NT2/D1 (cell line): Measurements from ENCODE around the gene MEF2B.

Source experiments
- DNase-seq: peaks from one replicate; pipeline ENCODE4 v3.0.0-alpha.2; 2011; ENCODE audit warnings: low read depth, low spot score
- H3K27me3 ChIP-seq: 2 replicates; pipeline ENCODE4 v1.6.0; 2011; ENCODE audit warnings: mild to moderate bottlenecking; ENCODE audit not compliant: insufficient read length, insufficient read depth
- H3K36me3 ChIP-seq: 2 replicates; pipeline ENCODE4 v1.6.1; 2011; ENCODE audit warnings: mild to moderate bottlenecking, low read length, mixed read lengths; ENCODE audit not compliant: insufficient read depth, insufficient read length
- H3K4me1 ChIP-seq: 2 replicates; pipeline ENCODE4 v1.5.1; 2011; ENCODE audit not compliant: insufficient read depth, insufficient read length
- H3K4me3 ChIP-seq: 2 replicates; pipeline ENCODE4 v1.5.1; 2011; ENCODE audit warnings: low read depth; ENCODE audit not compliant: insufficient read length
- H3K9ac ChIP-seq: 2 replicates; pipeline ENCODE4 v1.6.0; 2011; ENCODE audit warnings: low read depth; ENCODE audit not compliant: insufficient read length
- H3K9me3 ChIP-seq: 2 replicates; pipeline ENCODE4 v1.5.1; 2011; ENCODE audit warnings: mild to moderate bottlenecking, low read length; ENCODE audit not compliant: insufficient read depth
- SUZ12 ChIP-seq: IDR thresholded peaks from 2 replicates; pipeline ENCODE4 v1.6.1; 2011; ENCODE audit not compliant: insufficient read length, insufficient read depth; ENCODE audit errors: extremely low read depth
- YY1 ChIP-seq: IDR thresholded peaks from 2 replicates; pipeline ENCODE4 v1.6.1; 2011; ENCODE audit not compliant: insufficient read length, insufficient read depth
- ZNF274 ChIP-seq: IDR thresholded peaks from 2 replicates; pipeline ENCODE4 v1.6.1; 2011; ENCODE audit warnings: mild to moderate bottlenecking, low read depth, low read length

MEF2B gene

DNA sequence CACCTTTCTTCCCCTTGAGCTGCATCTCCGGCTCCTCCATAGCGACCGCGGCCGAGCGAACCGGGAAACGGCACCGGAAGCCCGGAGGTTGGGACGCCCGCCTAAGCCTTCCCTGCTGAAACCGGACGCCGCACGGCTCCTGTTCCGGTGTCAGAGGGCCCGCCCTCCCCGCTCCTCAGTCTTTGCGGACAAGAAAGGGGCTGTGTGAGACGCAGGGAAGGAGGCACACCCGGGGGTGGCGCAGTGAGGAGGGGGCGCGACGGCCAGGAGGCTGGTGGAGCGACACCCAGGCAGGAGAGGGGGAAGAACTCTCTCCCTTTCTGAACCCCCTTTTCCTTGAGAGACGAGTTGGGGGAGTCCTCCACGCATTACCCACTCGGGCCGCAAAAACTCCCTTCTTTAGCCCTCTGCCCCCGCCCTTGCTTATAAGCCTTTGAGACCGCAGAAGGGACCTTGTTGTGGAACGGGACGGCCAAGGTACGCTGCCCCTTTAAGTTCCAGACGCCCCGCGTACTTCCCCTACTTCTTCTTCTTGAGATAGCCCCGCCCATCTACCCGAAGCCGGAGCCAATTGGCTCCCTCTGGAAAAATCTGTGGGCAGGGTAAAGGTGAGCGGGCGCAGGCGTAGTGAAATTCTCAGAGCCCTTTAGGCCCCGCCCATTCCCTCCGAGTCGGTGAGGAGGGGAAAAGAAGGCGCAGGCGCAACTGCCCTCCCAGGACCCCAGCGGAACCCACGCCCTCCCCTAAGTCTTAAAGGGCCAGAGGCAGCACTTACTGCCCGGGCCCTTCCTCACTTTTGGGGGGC lies 22.2 kb upstream of the MEF2B start, which contains the start of the genes BORCS8 and RFXANK:
Gene BORCS8, minus strand, starts transcription at position 75 of the 805 bp plus-strand sequence. Its CDS starts 35 bp downstream, at position 40.
Gene RFXANK, plus strand, starts transcription at position 181 of the 805 bp plus-strand sequence. CDS start 1,689 bp downstream, outside the sequence.
- Histone ChIP-seq H3K36me3 (peaks cover 46% of the 10 kb centered on the region), H3K4me3 (peak within 1 kb of the TSS; percentile 99), H3K27me3 (no peaks in the 10 kb centered on the region), H3K4me1 (no peaks in the 10 kb centered on the region), H3K9me3 (no peaks in the 10 kb centered on the region), H3K9ac (peak within 1 kb of the TSS; percentile 99)
- peak; percentile 48 for TF ChIP-seq YY1
- TF ChIP-seq ZNF274: no peak
- TF ChIP-seq SUZ12: no peak
- peak; percentile 99 for DNase-seq

DNA sequence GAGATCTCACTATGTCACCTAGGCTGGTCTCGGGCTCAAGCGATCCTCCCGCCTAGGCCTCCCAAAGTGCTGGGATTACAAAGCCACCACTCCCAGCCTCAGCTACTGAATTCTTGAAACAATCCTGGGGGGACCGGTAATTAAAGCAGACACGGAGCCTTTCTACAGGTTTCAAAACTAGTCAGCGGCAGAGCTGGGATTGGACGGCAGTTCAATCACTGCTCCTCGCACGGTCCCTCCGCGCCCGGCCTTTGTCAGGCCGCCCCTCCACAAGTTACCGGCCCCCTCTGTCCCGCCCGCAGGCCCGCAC lies 21.7 kb upstream of the MEF2B start:
- H3K4me1 ChIP-seq: no peaks in the 10 kb centered on the region

DNA sequence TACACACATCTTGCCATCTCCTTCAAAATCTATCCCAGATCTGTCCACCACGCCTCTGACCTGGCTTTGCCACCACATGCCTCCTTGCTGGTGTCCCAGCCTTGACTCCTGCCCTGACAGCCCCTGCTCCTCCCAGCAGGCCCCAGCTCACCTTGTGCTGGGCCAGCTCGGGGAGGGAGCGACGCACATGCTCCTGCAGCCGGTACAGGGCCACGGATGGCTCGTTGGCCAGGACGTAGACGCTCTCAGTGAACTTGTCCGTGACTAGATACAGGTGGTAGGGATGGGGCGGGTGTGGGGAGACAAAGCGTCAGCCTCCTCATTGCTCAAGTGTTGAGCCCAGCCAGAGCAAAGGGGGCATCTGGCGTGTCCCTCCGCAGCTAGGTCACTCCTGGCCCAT lies 16.7 kb upstream of the MEF2B start:
- Histone ChIP-seq H3K36me3 (peaks cover 55% of the 10 kb centered on the region), H3K9ac (no peak overlapping the region), H3K27me3 (no peaks in the 10 kb centered on the region), H3K9me3 (no peaks in the 10 kb centered on the region), H3K4me1 (peaks cover 2% of the 10 kb centered on the region), H3K4me3 (no peak overlapping the region)
- TF ChIP-seq YY1 (no peak), ZNF274 (no peak), SUZ12 (no peak)
- DNase-seq: no peak

More for the DNA sequence above, 21.7 kb upstream of the MEF2B start:
- Histone ChIP-seq H3K27me3 (no peaks in the 10 kb centered on the region), H3K9me3 (no peaks in the 10 kb centered on the region), H3K36me3 (peaks cover 44% of the 10 kb centered on the region), H3K4me3 (peak overlapping the region; percentile 99), H3K9ac (peak overlapping the region; percentile 99)
- TF ChIP-seq ZNF274: no peak
- no peak for TF ChIP-seq SUZ12
- DNase-seq: no peak

DNA sequence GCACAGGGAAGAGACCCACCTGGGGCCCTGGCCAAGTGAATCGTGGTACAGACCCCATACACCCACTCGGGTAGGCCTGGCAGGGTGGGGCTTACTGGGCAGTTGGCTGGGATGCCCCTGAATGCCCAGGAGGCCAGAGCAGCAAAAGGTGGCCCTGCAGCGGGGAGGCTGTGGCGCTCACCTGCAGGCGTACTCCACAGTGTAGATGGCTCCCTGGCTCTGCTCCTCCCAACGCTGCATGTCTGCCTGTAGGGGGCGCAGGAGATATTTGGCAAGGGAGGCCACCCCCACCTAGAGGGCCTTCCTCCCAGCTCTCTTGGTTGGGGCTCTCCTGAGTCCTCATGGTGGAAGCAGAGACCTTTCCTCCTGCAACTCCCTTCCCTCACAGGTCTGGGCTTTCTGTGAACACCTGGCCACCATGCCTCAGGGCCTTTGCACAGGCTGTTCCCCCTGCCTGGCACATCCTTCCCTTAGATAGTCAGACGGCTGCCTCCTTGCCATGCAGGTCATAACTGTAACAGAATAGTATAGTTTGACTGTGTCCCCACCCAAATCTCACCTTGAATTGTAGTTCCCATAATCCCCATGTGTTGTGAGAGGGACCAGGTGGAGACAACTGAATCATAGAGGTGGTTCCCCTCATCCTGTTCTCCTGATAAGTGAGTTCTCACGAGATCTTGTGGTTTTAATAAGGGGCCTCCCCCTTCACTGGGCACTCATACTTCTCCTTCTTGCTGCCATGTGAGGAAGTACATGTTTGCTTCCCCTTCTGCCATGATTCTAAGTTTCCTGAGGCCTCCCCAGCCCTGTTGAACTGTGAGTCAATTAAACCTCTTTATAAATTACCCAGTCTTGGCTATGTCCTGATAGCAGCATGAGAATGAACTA lies 16.0 kb upstream of the MEF2B start:
- Histone ChIP-seq H3K9ac (peak overlapping the region; percentile 38), H3K36me3 (peaks cover 62% of the 10 kb centered on the region), H3K9me3 (no peaks in the 10 kb centered on the region), H3K27me3 (no peaks in the 10 kb centered on the region), H3K4me1 (peaks cover 2% of the 10 kb centered on the region), H3K4me3 (no peak overlapping the region)
- TF ChIP-seq YY1 (peak; percentile 17), SUZ12 (no peak), ZNF274 (no peak)
- DNase-seq: peak; percentile 67

- Histone ChIP-seq H3K9ac (no peak overlapping the region), H3K27me3 (no peaks in the 10 kb centered on the region), H3K4me1 (peaks cover 6% of the 10 kb centered on the region), H3K4me3 (no peak overlapping the region), H3K36me3 (peaks cover 63% of the 10 kb centered on the region), H3K9me3 (peaks cover 9% of the 10 kb centered on the region; the same call in 1 of the 2 replicates)
- TF ChIP-seq YY1 (no peak), ZNF274 (no peak)
- DNase-seq: no peak
Measured at GRCh38 chr19:19181488-19181998, 11.5 kb upstream of the MEF2B start.

DNA sequence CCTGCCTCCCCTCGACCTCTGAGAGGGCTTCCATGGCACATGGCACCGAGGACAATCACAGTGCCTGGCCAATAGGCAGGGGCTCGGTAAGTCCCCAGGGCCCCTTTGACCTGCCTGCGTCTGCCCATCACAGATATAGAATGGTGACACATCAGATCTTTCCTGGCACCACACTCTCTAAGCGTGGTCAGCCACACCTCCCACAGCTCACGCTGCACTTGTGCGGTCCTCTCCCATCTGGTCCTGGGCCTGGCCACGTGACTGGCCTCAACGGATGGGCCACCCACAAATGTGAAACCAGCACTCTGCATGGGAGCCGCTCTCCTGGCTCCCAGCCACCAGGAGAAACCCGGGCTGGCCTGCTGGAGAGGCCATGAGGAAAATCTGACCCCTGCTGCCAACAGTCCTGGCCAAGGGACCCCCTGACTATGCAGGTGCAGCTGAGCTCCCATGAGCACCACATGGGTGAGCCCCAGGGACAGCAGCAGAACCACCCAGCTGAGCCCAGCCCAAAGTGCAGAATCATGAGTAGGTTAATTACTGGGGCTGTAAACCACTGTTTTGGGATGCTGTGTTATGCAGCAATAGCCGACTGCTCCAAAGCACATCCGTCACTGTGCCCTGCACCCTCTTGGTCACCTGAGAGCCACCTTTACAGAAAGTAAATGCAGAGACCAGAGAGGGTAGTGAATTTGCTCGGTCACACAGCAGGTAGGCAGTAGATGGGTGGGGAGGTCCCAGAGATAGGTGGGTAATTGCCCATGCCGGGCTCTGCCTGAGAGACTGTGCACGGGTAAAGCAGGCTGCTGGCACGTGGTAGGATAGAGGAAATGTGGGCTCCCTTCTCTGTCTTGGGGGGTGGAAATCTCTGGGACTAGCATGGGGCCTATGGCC lies 9.7 kb upstream of the MEF2B start:
- Histone ChIP-seq H3K9ac (peak overlapping the region; percentile 56), H3K4me3 (no peak overlapping the region), H3K27me3 (no peaks in the 10 kb centered on the region), H3K36me3 (peaks cover 52% of the 10 kb centered on the region), H3K4me1 (peaks cover 5% of the 10 kb centered on the region), H3K9me3 (peaks cover 9% of the 10 kb centered on the region; the same call in 1 of the 2 replicates)
- no peak for DNase-seq
- TF ChIP-seq SUZ12 (no peak), YY1 (no peak), ZNF274 (no peak)
